ENCODE results near the gene KCNN1.
"Not testable (repeated sequence)": the region's sequence is repeated elsewhere in the genome, so short reads cannot be mapped to it uniquely, and the experiment has no call there.

The KCNN1 gene

DNA sequence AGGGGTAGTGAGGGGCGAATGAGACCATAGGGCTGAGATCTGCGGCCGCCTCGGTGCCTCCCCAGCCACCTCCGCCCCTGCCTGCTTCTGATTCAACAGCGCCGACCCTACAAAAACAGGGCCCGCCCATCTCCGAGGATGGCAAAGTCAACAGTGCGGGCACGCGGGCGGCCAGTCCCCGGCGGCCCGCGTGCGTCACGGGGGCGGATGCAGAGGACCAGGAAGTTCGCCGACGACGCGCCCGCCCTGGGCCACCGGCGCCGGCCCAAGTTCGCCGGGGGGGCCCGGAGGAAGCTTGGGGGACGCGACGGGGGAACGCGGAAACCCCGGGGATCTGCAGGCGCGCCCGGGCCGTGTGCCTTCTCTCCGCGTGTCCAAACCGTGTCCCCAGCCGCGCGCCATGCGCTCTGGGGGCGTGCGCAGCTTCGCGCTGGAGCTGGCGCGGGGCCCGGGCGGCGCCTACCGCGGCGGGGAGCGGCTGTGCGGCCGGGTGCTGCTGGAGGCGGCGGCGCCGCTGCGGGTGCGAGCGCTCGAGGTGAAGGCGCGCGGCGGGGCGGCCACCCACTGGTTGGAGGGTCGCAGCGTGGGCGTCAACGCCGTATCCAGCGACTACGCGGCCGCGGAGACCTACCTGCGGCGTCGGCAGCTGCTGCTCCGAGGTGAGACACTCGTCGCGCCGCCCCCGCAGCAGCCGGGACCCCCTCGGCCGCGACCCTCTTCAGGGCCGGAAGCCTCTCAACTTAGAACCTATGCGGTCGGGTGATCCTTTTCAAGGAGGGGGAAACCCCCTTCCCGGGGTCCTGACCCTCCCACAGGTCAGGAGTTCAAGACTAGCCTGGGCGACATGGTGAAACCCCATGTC is 34.2 kb downstream of the KCNN1 start:
- peak; percentile 78 for DNase-seq (ENCODE audit: low read depth)

DNA sequence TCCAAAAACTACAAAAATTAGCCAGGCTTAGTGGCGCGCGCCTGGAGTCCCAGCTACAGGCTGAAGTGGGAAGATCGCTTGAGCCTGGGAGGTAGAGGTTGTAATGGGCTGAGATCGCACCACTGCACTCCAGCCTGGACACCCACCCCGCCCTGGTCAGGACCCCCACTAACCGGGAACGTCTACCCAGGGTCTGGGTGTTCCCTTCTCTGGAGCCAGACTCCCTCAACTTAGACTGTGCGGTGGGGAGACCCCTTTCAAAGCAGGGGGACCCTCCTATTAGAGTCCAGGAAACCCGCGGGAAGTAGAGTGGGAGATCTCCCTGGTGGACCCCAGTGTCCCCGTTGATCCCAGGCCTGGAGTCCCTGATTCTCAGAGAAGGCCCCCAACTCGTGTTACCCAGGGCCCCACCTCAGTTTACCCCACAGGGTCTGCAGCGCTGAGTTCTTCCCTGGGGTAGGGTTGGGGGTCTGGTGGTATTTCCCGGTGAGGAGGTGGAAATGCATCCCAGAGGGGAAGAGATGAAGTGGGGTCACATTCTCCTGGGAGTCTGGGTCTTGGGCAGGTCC is 35.0 kb downstream of the KCNN1 start:
- DNase-seq (ENCODE audit: low read depth): no peak

DNA sequence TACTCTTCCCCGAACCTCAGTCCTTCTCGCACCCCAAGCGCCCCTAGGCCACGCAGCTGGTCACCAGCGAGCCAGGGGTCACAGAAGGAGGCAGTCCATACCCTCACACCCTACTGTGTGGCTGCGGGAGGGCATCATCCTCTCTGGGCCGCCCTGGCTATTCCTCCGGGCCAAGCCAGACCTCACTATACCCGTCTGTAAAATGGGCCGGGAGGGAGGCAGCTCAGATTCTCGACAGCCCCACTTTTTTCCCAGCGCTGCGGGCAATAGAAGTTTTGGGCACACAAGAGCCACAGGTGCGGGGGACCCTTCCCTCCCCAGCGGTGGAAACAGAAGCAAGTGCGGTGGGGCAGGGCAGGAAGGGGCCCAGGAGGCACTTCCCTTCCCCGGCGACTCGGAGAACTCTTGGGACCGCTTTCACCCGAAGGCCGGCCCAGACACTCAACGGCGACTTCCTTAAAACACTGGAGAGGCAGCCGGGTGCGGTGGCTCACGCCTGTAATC is 35.5 kb downstream of the KCNN1 start:
- no peak for DNase-seq (ENCODE audit: low read depth)

DNA sequence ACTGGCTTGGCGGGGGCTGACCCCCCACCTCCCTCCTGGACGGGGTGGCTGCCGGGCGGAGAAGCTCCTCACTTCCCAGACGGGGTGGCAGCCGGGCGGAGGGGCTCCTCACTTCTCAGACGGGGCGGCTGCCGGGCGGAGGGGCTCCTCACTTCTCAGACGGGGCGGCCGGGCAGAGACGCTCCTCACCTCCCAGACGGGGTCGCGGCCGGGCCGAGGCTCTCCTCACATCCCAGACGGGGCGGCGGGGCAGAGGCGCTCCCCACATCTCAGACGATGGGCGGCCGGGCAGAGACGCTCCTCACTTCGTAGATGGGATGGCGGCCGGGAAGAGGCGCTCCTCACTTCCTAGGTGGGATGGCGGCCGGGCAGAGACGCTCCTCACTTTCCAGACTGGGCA is 38.8 kb downstream of the KCNN1 start:
- not testable (repeated sequence) for DNase-seq (ENCODE audit: low read depth)

DNA sequence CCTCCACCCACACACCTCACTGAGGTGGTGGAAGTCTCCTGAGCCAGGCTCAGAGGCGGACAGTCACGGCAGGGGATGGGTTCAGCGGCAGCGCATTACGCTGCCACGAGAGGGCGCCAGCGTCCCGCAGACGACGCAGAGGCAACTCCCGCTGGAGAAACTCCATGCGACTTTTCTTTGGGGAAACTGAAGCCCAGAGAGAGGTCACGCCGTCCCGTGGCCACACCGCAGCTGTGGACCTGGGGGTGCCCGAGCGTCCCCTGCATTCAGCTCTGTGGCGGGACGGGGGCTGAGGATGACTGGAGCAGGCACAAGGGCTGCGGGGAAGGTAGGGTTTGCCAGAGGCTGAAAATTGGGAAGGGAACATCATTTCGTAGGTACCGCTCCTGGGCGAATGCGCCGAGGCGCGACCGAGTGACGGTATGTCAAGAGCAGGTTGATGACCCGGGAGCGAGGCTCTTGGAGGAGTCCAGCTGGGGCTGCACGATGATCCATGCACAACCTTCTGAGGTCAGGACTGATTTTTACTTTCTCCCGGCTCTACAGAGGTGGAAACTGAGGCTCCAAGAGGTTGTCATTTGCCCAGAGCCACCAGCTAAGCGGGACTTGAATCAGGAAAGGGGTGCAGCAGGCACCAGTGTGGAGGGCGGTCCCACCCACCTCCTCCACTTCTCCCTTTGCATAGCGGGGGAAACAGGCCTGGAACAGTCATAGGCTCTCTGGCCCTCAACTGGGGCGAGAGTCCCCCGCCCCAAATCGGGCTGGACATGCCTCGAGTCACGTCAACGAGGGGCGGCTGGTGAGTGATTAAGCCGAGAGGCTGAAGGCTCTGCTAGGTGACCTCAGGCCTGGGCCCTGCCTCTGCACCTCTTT is 40.4 kb downstream of the KCNN1 start:
- DNase-seq (ENCODE audit: low read depth): peak; percentile 64

DNA sequence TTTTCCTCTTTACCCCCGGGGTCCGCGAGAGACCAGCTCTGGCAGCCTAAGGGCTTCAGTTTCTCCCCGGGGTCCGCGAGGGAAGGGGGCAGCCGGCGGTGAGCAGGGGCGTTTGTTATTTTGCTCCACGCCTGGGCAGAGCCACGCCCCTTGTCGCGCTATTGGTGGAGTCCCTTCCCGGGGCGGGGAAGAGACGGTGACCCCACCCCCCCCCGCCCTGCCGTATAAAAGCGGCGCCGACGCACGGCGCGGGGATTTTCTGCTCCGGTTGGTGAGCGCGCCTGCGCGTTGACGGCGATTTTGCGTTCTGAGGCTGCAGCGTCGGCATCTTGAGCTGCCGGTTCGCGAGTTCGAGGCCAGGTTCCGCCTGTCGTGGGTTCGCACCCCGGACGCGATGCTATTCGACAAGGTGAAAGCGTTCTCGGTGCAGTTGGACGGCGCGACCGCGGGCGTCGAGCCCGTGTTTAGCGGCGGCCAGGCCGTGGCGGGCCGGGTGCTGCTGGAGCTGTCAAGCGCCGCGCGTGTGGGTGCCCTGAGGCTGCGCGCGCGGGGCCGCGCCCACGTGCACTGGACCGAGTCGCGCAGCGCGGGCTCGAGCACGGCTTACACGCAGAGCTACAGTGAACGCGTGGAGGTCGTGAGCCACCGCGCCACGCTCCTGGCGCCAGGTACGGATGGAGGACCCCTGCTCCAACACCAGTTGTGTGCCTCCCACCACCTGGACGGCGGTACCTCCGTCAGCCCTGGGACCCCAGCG is 41.2 kb downstream of the KCNN1 start, which contains the start of gene ARRDC2:
Gene ARRDC2, plus strand, starts transcription at position 254 of the 757 bp plus-strand sequence. Its CDS starts 141 bp downstream, at position 395.
- DNase-seq (ENCODE audit: low read depth): peak; percentile 67

DNA sequence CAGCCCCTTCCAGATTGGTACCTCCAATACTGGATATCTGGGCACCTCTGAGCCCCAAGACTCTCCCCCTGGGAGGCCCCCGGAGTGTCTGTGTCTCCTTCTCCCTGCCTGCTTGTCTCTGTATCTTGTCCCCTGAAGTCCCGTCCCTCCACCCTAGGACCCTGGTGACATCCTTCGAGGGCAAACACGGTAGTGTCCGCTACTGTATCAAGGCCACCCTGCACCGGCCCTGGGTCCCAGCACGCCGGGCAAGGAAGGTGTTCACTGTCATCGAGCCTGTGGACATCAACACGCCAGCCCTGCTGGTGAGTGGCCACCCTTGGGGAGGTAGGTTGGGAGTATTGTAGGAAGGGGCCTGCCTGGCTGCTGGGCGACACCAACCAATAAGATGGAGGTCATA is 41.9 kb downstream of the KCNN1 start:
- no peak for DNase-seq (ENCODE audit: low read depth)

DNA sequence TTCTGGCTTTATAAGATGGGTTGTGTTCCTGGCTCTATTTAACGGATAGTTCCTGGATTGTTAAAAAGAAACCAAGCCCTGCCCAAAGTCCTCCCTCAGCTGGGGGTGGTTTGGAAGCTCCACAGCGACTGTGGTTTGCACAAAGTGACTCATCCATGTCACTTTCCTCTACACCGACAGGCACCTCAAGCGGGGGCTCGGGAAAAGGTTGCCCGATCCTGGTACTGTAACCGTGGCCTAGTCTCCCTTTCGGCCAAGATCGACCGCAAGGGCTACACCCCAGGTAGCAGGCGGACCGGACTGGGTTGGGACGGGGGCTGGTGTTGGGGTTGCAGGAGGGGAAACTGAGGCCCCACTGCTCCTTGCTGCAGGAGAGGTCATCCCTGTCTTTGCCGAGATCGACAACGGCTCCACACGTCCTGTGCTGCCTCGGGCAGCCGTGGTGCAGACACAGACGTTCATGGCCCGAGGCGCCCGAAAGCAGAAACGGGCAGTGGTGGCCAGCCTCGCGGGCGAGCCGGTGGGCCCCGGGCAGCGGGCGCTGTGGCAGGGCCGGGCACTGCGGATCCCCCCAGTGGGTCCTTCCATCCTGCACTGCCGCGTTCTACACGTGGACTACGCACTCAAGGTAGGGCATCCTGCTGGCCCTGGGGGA is 42.6 kb downstream of the KCNN1 start:
- no peak for DNase-seq (ENCODE audit: low read depth)

DNA sequence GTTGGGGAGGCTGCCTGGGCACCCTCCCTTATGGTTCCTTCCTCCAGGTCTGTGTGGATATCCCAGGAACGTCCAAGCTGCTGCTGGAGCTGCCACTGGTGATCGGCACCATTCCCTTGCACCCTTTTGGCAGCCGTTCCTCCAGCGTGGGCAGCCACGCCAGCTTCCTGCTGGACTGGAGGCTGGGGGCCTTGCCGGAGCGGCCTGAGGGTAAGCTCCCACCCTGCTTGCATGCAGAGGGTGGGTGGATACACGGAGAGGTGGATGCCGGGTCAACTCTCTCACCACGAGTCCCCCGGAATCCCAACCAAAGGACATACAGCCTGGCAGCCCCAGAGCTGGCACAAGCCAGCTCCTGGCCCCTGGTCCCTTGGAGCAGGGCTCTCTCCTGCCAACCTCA is 43.2 kb downstream of the KCNN1 start:
- no peak for DNase-seq (ENCODE audit: low read depth)

DNA sequence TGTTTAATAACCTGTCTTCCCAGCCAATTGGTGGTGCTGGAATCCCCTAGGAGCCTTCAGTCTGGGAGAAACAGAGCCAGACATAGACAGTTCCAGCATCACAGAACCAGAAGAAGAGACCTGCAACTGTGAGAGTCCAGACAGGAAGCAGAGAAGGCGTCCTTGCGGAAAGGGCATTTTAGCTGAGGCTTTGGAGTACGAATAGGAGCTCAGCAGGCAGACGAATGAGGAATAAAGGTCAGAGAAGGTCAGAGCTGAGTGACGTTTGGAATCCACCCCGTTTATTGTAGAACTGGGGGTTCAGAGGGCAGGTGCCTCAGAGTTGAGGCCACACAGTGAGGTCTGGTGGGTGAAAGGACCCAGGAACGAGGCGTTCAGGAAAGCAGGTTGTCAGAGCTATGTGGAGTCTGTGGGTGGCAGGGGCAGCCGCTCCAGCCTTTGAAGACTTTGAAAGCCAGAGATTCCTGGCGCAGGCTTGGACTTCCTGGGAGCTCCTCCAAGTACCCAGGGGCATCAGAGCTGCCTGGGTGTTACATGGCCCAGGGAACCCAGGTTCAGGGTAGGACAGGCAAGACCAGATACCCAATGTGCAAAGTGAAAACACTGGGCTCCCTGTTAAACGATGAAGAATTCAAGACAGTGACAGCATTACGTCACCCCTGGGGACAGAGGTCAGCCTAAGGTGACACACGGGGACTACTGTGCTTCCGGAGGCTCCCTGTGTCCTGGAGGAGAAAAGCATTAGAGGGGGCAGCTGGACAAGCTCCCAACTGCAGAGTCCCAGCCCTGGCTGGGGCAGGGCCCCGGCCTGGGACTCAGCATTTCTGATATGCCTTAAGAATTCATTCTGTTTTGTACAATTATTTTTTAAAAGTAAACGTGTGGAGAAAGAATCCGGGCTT is 46.6 kb downstream of the KCNN1 start:
- no peak for DNase-seq (ENCODE audit: low read depth)

DNA sequence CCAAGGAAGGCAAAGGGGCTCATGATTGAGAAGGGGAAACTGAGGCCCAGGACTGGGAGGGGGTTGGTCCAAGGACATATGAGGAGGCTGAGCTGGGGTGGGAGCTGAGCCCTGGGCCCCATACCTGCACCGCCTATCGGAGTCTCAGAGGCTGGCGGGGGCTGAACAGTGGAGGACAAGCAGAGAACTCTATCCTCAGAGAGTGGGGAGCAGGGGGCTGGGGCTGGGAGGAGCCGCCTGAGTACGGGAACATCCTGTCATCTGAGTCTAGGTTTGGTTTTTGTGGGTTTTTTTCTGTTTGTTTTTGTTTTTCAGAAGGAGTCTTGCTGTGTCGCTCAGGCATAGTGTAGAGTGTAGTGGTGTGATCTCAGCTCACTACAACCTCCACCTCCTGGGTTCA is 47.3 kb downstream of the KCNN1 start:
- DNase-seq (ENCODE audit: low read depth): no peak

DNA sequence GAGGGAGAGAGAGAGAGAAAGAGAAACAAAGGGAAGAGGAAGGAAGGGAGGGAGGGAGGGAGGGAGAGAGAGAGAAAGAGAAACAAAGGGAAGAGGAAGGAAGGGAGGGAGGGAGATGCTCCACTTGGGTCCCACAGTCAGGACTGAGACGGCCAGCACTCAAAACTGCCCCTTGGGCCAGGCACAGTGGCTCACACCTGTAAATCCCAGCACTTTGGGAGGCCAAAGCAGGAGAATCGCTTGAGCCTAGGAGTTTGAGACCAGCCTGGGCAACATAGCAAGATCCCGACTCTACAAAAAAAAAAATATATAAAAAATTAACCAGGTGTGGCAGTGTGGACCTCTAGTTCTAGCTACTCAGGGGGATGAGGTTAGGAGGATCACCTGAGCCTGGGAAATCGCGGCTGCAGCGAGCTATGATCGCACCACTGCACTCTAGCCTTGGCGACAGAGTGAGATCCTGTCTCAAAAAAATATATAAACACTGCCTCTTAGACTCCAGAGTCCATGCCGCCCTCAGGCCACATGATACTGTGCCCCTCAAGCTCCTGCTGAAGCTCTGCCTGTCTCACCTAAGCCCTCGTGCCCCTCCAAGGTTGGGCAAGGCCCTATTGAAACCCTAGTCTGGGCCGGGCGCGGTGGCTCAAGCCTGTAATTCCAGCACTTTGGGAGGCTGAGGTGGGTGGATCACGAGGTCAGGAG is 49.5 kb downstream of the KCNN1 start:
- DNase-seq (ENCODE audit: low read depth): no peak

DNA sequence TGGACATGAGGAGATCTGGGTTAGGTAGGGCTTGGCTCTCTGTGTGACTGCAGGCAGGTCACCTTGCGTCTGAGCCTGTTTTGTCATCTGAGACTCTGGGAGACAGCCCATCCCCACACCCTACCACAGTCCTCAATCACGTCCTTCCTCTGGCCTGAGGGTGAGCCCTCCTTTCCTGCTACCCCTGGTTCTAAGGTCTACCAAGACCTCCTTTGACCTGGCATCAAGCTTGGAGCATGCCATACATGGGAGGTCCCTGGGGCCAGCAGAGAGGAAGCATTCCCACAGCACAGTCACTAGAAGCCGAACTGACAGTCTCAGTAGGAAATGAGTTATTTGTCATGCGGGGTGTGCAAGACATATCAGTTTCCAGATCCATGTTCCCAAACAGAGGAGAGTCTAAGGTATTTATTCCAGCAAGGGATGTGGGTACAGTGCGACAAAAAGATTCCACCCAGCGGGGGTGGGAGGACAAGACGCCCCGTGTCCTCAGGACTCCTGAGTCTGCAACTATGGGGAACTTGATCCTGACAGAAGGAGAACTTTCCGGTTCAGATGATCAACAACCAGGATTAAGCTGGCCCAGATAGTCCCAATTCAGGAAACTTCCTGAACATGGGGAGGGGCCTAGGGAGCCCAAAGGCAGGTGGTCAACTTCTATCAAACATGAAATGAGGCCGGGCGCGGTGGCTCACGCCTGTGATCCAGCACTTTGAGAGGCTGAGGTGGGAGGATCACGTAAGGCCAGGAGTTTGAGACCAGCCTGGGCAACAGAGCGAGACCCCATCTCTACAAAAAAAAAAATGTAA is 50.6 kb downstream of the KCNN1 start:
- no peak for DNase-seq (ENCODE audit: low read depth)

DNA sequence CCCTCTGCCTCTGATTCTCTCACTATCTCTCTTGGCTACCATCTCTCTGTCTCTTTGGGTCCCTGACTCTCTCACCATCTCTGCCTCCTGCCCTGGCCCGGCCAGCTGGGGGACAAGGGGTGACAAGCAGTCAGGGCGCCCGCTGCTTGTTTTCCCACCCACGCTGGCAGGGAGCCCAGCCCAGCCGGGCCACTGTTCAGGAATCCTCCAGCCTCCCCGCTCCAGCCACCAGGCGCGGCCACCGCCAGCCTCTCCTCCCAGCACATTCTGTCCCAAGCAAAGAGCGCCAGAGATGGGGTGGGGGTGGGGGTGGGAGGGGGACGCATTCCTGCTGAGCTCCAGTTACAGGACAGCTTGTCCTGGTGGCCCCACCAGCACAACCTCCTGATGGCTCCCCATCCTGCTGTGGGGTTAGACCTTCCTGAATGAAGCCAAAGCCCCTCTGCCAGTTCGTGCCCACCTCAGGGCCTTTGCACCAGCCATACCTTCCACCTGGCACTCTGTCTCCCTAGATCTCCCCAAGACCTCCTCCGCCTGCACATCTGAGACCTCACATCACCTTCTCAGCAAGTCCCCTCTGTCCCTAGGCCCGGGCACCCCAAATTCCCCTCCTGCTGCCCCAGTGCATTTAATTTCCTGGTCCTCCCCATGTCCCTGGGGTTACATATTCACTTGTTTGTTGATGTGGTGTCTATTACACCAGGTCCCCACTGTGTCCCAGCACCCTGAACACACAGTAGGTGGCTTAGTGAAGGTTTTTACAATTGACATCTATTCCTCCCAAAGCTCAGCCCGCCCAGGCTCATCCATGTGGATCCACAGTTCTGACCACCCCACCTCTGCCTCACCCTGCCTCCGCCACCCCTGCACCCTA is 53.5 kb downstream of the KCNN1 start:
- DNase-seq (ENCODE audit: low read depth): no peak

DNA sequence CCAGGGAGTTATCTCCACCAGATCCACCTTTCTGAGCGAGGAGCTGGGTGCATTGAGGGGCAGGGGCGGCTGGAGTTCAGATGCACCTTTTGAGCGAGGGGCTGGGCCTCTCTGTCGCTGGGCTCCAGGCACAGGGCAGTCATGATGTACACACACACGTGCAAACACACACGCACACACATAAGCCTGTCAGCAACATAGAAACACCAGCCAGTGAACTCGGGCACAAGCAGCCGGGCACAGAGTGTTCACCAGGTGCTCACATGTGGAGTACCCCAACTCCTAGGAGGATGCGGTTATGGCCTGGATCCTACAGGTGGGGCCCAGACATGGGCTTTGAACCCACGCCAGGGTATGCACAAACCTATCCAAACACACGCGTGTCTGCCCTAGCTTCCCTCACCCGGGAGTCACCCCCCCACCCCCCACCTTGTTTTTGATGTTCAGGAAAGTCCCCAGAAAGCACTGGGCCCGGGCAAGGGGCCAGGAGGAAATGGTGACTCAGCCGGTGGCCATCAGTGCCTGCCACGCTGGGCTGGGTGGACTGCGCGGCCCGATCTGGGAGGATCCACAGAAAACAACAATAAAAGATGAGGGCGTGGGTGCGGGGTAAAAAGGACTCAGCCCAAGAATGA is 54.3 kb downstream of the KCNN1 start:
- peak; percentile 36 for DNase-seq (ENCODE audit: low read depth)

DNA sequence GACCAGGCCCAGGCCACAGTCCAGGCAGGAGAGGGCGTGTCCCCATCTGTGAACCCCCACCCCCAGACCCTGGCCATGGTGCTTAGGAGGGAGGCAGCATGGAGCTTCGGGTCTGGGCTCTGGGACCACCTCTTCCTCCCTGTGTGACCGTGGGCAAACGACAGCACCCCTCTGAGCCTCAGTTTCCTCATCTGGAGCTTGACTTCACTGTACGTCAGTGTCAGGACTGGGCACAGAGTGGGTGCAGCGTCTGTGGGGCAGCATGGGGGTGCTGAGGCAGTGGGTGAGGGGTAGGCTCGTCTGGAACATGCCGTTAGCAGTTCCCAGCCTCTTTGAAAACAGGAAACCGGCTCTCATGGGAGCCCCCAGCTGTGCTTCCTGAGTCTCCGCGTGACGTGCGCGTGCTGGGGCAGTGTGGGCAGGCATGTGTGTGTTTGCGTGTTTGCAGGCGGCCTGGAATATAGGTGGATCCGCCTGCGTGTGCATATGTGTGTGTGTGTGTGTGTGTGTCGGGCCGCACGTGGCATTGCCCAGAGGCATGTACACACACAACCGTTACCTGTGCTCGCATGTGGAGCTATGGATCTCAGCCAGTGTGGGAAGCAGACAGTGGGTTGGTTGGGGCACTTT is 56.8 kb downstream of the KCNN1 start:
- DNase-seq (ENCODE audit: low read depth): no peak

DNA sequence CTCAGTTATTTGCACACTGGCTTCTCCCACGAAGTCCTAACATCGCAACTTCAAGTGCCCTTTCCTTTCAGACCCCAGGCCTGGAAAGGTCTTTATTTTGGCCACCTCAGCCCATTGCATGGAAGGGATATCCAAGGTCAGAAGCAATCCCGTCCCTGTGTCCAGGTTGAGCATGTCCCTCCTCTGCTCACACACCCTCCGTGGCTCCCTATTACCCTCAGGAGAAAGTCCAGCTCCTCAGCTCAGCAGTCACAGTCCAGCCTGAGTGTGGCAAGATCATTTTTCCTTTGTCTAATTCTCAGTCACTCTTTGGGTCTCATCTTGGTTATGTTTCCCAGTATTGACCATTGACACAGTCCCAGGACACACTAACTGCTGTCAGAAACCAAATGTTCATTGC is 60.2 kb downstream of the KCNN1 start:
- DNase-seq (ENCODE audit: low read depth): no peak

Data from stimulated activated CD8-positive, alpha-beta memory T cell treated with anti-CD3 and anti-CD28 coated beads, Interleukin-15, amount 100 ng/mL, for 1 hour (primary cell).